Upper lobe of left lung (tissue), 4 donors: Measurements from ENCODE around the gene EBF4.

Experiments
- POLR2AphosphoS5 ChIP-seq, 2 donors: sonication (generic); formaldehyde crosslinking; IDR thresholded peaks; one replicate each; pipeline ENCODE4 v1.5.1; 2017; ENCODE audit warnings: antibody characterized with exemption in 2 of 2
- TF ChIP-seq, protein P1 (sequence below), 6 experiments: fragments of 450-650 bp in 4 of 6; fragments of 200-600 bp in 2 of 6; sonication (generic) in 2 of 6; IDR thresholded peaks; one replicate each; pipeline ENCODE4 v1.5.1; 2016 to 2019; ENCODE audit warnings: antibody characterized with exemption in 6 of 6

DNA sequence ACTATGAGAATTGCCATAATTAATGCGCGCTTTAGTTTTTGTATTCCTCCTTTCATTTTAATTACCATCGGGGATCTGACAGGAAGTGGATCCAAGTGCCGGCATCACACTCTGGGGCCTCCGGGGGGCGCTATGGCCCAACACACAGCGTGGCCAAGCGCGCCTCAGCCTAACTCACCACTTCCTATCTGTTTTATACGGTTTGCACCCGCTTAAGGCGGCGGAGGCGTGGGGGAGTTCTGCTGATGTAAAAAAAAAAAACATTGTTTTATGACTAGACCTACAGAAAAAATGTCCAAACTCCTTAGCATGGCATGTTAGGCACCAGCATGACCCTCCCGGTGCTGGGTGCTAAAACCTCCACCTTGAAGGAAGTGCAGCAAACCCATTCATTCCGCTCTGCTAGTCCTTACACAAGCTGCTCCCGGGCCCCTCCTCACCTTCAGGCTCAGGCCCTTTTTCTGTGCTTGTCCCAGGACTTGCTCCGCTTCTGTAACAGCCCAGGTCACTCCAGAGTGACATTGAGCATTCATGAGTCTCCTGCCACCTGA is 4.5 kb upstream of the EBF4 start:
- TF ChIP-seq, protein P1, sequence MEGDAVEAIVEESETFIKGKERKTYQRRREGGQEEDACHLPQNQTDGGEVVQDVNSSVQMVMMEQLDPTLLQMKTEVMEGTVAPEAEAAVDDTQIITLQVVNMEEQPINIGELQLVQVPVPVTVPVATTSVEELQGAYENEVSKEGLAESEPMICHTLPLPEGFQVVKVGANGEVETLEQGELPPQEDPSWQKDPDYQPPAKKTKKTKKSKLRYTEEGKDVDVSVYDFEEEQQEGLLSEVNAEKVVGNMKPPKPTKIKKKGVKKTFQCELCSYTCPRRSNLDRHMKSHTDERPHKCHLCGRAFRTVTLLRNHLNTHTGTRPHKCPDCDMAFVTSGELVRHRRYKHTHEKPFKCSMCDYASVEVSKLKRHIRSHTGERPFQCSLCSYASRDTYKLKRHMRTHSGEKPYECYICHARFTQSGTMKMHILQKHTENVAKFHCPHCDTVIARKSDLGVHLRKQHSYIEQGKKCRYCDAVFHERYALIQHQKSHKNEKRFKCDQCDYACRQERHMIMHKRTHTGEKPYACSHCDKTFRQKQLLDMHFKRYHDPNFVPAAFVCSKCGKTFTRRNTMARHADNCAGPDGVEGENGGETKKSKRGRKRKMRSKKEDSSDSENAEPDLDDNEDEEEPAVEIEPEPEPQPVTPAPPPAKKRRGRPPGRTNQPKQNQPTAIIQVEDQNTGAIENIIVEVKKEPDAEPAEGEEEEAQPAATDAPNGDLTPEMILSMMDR (IDR thresholded peaks at IDR 0.05), result peak; percentile 43 to 62 (median 56)
- no peak for TF ChIP-seq POLR2AphosphoS5 (IDR thresholded peaks at IDR 0.05)
